Embryonic facial prominence (tissue), 1 donor: ENCODE measurements around the gene NFKBIZ.
"Not testable (repeated sequence)": the region's sequence is repeated elsewhere in the genome, so short reads cannot be mapped to it uniquely, and the experiment has no call there.

Experiments used
- DNase-seq: peaks from one replicate; pipeline ENCODE4 v3.0.0-alpha.2; 2016; ENCODE audit errors: extremely low spot score

Gene NFKBIZ

GRCh38 chr3:101868534-101869464 is 19.5 kb downstream of the NFKBIZ start:
- no peak for DNase-seq

- no peak for DNase-seq
Observed at GRCh38 chr3:101870138-101870537, 20.8 kb downstream of the NFKBIZ start.

GRCh38 chr3:101873619-101874018 is 24.3 kb downstream of the NFKBIZ start:
- DNase-seq: no peak

- DNase-seq: no peak
Observed at GRCh38 chr3:101876142-101876541, 26.8 kb downstream of the NFKBIZ start.

- DNase-seq: no peak
Observed at GRCh38 chr3:101878589-101878988, 29.3 kb downstream of the NFKBIZ start.

GRCh38 chr3:101879102-101879501 is 29.8 kb downstream of the NFKBIZ start:
- DNase-seq: no peak

- no peak for DNase-seq
Observed at GRCh38 chr3:101879623-101880284, 30.4 kb downstream of the NFKBIZ start.

GRCh38 chr3:101884776-101885175 is 35.5 kb downstream of the NFKBIZ start:
- DNase-seq: no peak

- DNase-seq: not testable (repeated sequence)
Observed at GRCh38 chr3:101885584-101885983, 36.3 kb downstream of the NFKBIZ start.

- DNase-seq: no peak
Observed at GRCh38 chr3:101886626-101887025, 37.3 kb downstream of the NFKBIZ start.

GRCh38 chr3:101888653-101889052 is 39.3 kb downstream of the NFKBIZ start:
- DNase-seq: no peak

GRCh38 chr3:101890716-101891115 is 41.4 kb downstream of the NFKBIZ start:
- DNase-seq: no peak

- no peak for DNase-seq
Observed at GRCh38 chr3:101892648-101893047, 43.3 kb downstream of the NFKBIZ start.

GRCh38 chr3:101896083-101896757 is 46.9 kb downstream of the NFKBIZ start:
- DNase-seq: no peak

GRCh38 chr3:101897013-101897412 is 47.7 kb downstream of the NFKBIZ start:
- DNase-seq: no peak

GRCh38 chr3:101898039-101898438 is 48.7 kb downstream of the NFKBIZ start:
- no peak for DNase-seq

- no peak for DNase-seq
Observed at GRCh38 chr3:101898752-101899169, 49.4 kb downstream of the NFKBIZ start.

GRCh38 chr3:101900316-101900715 is 51.0 kb downstream of the NFKBIZ start:
- no peak for DNase-seq

GRCh38 chr3:101900736-101901135 is 51.4 kb downstream of the NFKBIZ start:
- no peak for DNase-seq

- no peak for DNase-seq
Observed at GRCh38 chr3:101902041-101902440, 52.7 kb downstream of the NFKBIZ start.

- no peak for DNase-seq
Observed at GRCh38 chr3:101903451-101903871, 54.1 kb downstream of the NFKBIZ start.

- DNase-seq: not testable (repeated sequence)
Observed at GRCh38 chr3:101905573-101905972, 56.3 kb downstream of the NFKBIZ start.
